ENCODE measurements around the gene RUNX3.

RUNX3 gene

GRCh38 chr1:24903955-24904730 is 25.9 kb downstream of the RUNX3 start:
- Histone ChIP-seq H2BK5ac (ENCODE audit: low read depth, low read length, poor library complexity) (no peak overlapping the region), H3K14ac (ENCODE audit: low read length) (no peak overlapping the region), H3K18ac (ENCODE audit: low read length) (no peak overlapping the region), H4K12ac (ENCODE audit: low read depth, low read length) (no peak overlapping the region), H3K79me1 (ENCODE audit: low read length) (no peaks in the 10 kb centered on the region), H2AK5ac (ENCODE audit: low read length) (no peak overlapping the region), H3K9me3 (ENCODE audit: insufficient read depth, low read depth, low read length) (no peaks in the 10 kb centered on the region), H2BK12ac (ENCODE audit: low read length) (no peak overlapping the region), H3K23ac (ENCODE audit: low read length) (no peak overlapping the region), H3K4me2 (ENCODE audit: low read length) (no peak overlapping the region), H3K4ac (ENCODE audit: low read depth, low read length) (no peak overlapping the region), H2BK120ac (ENCODE audit: insufficient read depth, low read length, poor library complexity) (no peak overlapping the region), H3K4me1 (ENCODE audit: control insufficient read depth in 1 of 2, insufficient read depth in 2 of 2, low read length in 2 of 2) (no peaks in the 10 kb centered on the region), H3K27me3 (ENCODE audit: insufficient read depth, low read length) (no peaks in the 10 kb centered on the region), H3K4me3 (ENCODE audit: low read depth, low read length) (no peak overlapping the region), H3K79me2 (ENCODE audit: control insufficient read depth, insufficient read depth, low read length, poor library complexity) (no peaks in the 10 kb centered on the region), H3K9ac (ENCODE audit: low read length) (no peak overlapping the region), H3K27ac (ENCODE audit: low read depth, low read length) (no peak overlapping the region), H4K91ac (ENCODE audit: low read depth, low read length) (no peak overlapping the region), H2AFZ (ENCODE audit: insufficient read depth, low read length, poor library complexity) (no peak overlapping the region), H4K8ac (ENCODE audit: low read depth, low read length) (no peak overlapping the region), H3K36me3 (ENCODE audit: control insufficient read depth in 1 of 2, insufficient read depth in 2 of 2, low read length in 2 of 2) (no peaks in the 10 kb centered on the region)
- DNase-seq: no peak
- WGBS (ENCODE audit: extremely low coverage, insufficient coverage, insufficient read length): no CpG with 5 or more reads among the region's 25 CpGs

- Histone ChIP-seq H3K18ac (ENCODE audit: low read length) (no peak overlapping the region), H2BK120ac (ENCODE audit: insufficient read depth, low read length, poor library complexity) (no peak overlapping the region), H2AFZ (ENCODE audit: insufficient read depth, low read length, poor library complexity) (no peak overlapping the region), H3K4ac (ENCODE audit: low read depth, low read length) (no peak overlapping the region), H3K4me1 (ENCODE audit: control insufficient read depth in 1 of 2, insufficient read depth in 2 of 2, low read length in 2 of 2) (no peaks in the 10 kb centered on the region), H3K36me3 (ENCODE audit: control insufficient read depth in 1 of 2, insufficient read depth in 2 of 2, low read length in 2 of 2) (no peaks in the 10 kb centered on the region), H3K9me3 (ENCODE audit: insufficient read depth, low read depth, low read length) (no peaks in the 10 kb centered on the region), H2BK5ac (ENCODE audit: low read depth, low read length, poor library complexity) (no peak overlapping the region), H2BK12ac (ENCODE audit: low read length) (no peak overlapping the region), H3K14ac (ENCODE audit: low read length) (no peak overlapping the region), H4K12ac (ENCODE audit: low read depth, low read length) (no peak overlapping the region), H3K79me2 (ENCODE audit: control insufficient read depth, insufficient read depth, low read length, poor library complexity) (no peaks in the 10 kb centered on the region), H3K23ac (ENCODE audit: low read length) (no peak overlapping the region), H4K8ac (ENCODE audit: low read depth, low read length) (no peak overlapping the region), H2AK5ac (ENCODE audit: low read length) (no peak overlapping the region), H3K27ac (ENCODE audit: low read depth, low read length) (no peak overlapping the region), H3K4me2 (ENCODE audit: low read length) (no peak overlapping the region), H3K4me3 (ENCODE audit: low read depth, low read length) (no peak overlapping the region), H3K79me1 (ENCODE audit: low read length) (no peaks in the 10 kb centered on the region), H3K27me3 (ENCODE audit: insufficient read depth, low read length) (no peaks in the 10 kb centered on the region), H3K9ac (ENCODE audit: low read length) (no peak overlapping the region), H4K91ac (ENCODE audit: low read depth, low read length) (no peak overlapping the region)
- no CpG with 5 or more reads among the region's 6 CpGs for WGBS (ENCODE audit: extremely low coverage, insufficient coverage, insufficient read length)
- DNase-seq: no peak
Measured at GRCh38 chr1:24903560-24903954, 26.5 kb downstream of the RUNX3 start.

- H3K4ac ChIP-seq (ENCODE audit: low read depth, low read length): no peak overlapping the region
- H3K27ac ChIP-seq (ENCODE audit: low read depth, low read length): no peak overlapping the region
- H3K4me3 ChIP-seq (ENCODE audit: low read depth, low read length): no peak overlapping the region
- H2BK120ac ChIP-seq (ENCODE audit: insufficient read depth, low read length, poor library complexity): no peak overlapping the region
- H3K4me2 ChIP-seq (ENCODE audit: low read length): no peak overlapping the region
- no peak overlapping the region for H2BK5ac ChIP-seq (ENCODE audit: low read depth, low read length, poor library complexity)
- no peak overlapping the region for H3K18ac ChIP-seq (ENCODE audit: low read length)
- H3K79me2 ChIP-seq (ENCODE audit: control insufficient read depth, insufficient read depth, low read length, poor library complexity): no peaks in the 10 kb centered on the region
- no peak overlapping the region for H2AK5ac ChIP-seq (ENCODE audit: low read length)
- H3K23ac ChIP-seq (ENCODE audit: low read length): no peak overlapping the region
- H4K91ac ChIP-seq (ENCODE audit: low read depth, low read length): no peak overlapping the region
- no peaks in the 10 kb centered on the region for H3K79me1 ChIP-seq (ENCODE audit: low read length)
- no peak overlapping the region for H4K12ac ChIP-seq (ENCODE audit: low read depth, low read length)
- H3K27me3 ChIP-seq (ENCODE audit: insufficient read depth, low read length): no peaks in the 10 kb centered on the region
- H3K9me3 ChIP-seq (ENCODE audit: insufficient read depth, low read depth, low read length): no peaks in the 10 kb centered on the region
- H3K14ac ChIP-seq (ENCODE audit: low read length): no peak overlapping the region
- no peak for DNase-seq
- no peak overlapping the region for H2AFZ ChIP-seq (ENCODE audit: insufficient read depth, low read length, poor library complexity)
- H4K8ac ChIP-seq (ENCODE audit: low read depth, low read length): no peak overlapping the region
- H2BK12ac ChIP-seq (ENCODE audit: low read length): no peak overlapping the region
- no peaks in the 10 kb centered on the region for H3K4me1 ChIP-seq (ENCODE audit: control insufficient read depth in 1 of 2, insufficient read depth in 2 of 2, low read length in 2 of 2)
- H3K9ac ChIP-seq (ENCODE audit: low read length): no peak overlapping the region
- WGBS (ENCODE audit: extremely low coverage, insufficient coverage, insufficient read length): no CpG with 5 or more reads among the region's 10 CpGs
- H3K36me3 ChIP-seq (ENCODE audit: control insufficient read depth in 1 of 2, insufficient read depth in 2 of 2, low read length in 2 of 2): no peaks in the 10 kb centered on the region
Measured at GRCh38 chr1:24903011-24903461, 27.0 kb downstream of the RUNX3 start.

GRCh38 chr1:24902471-24902891 is 27.6 kb downstream of the RUNX3 start:
- no peak for DNase-seq
- Histone ChIP-seq H2BK5ac (ENCODE audit: low read depth, low read length, poor library complexity) (no peak overlapping the region), H4K91ac (ENCODE audit: low read depth, low read length) (no peak overlapping the region), H3K14ac (ENCODE audit: low read length) (no peak overlapping the region), H3K18ac (ENCODE audit: low read length) (no peak overlapping the region), H3K79me2 (ENCODE audit: control insufficient read depth, insufficient read depth, low read length, poor library complexity) (no peaks in the 10 kb centered on the region), H3K4me3 (ENCODE audit: low read depth, low read length) (no peak overlapping the region), H3K4me1 (ENCODE audit: control insufficient read depth in 1 of 2, insufficient read depth in 2 of 2, low read length in 2 of 2) (no peaks in the 10 kb centered on the region), H3K36me3 (ENCODE audit: control insufficient read depth in 1 of 2, insufficient read depth in 2 of 2, low read length in 2 of 2) (no peaks in the 10 kb centered on the region), H3K79me1 (ENCODE audit: low read length) (no peaks in the 10 kb centered on the region), H3K9me3 (ENCODE audit: insufficient read depth, low read depth, low read length) (no peaks in the 10 kb centered on the region), H3K4me2 (ENCODE audit: low read length) (no peak overlapping the region), H3K27ac (ENCODE audit: low read depth, low read length) (no peak overlapping the region), H3K27me3 (ENCODE audit: insufficient read depth, low read length) (no peaks in the 10 kb centered on the region), H2AFZ (ENCODE audit: insufficient read depth, low read length, poor library complexity) (no peak overlapping the region), H2BK120ac (ENCODE audit: insufficient read depth, low read length, poor library complexity) (no peak overlapping the region), H4K12ac (ENCODE audit: low read depth, low read length) (no peak overlapping the region), H2AK5ac (ENCODE audit: low read length) (no peak overlapping the region), H3K9ac (ENCODE audit: low read length) (no peak overlapping the region), H3K23ac (ENCODE audit: low read length) (no peak overlapping the region), H3K4ac (ENCODE audit: low read depth, low read length) (no peak overlapping the region), H4K8ac (ENCODE audit: low read depth, low read length) (no peak overlapping the region), H2BK12ac (ENCODE audit: low read length) (no peak overlapping the region)
- no CpG with 5 or more reads among the region's 22 CpGs for WGBS (ENCODE audit: extremely low coverage, insufficient coverage, insufficient read length)

Measured in trophoblast cell (in vitro differentiated cells and primary cell).